HL-60/S4 (cell line): ENCODE results near the gene NUP205.

Source experiments
- in situ Hi-C: fragments of 300-500 bp; cut with MboI; formaldehyde crosslinking; loops from 2 replicates; pipeline ENCODE4 v1.14.3; 2022; ENCODE audit warnings: low sequenced_read_pairs

Gene NUP205

GRCh38 chr7:135693558-135693957 is 135.8 kb downstream of the NUP205 start:
- in situ Hi-C loops = no loop called here

- in situ Hi-C loops = no loop called here
These were observed 139.7 kb downstream of the NUP205 start for GRCh38 chr7:135697276-135698049.
